Heart left ventricle (tissue), 13 donors: Measurements from ENCODE around the gene RFC2.
A peak's percentile ranks its signal among the peaks of the same experiment; 100 is the strongest.

Source experiments
- CTCF ChIP-seq, 12 donors: fragments of 200-600 bp; sonication (generic) in 4 of 12; IDR thresholded peaks; one replicate each; pipeline versions ENCODE4 v1.5.0 to v1.8.0; 2018 to 2022; ENCODE audit warnings: antibody characterized with exemption in 12 of 12, mild to moderate bottlenecking in 5 of 12
- POLR2A ChIP-seq, 2 donors: fragments of 450-650 bp; IDR thresholded peaks; one replicate each; pipeline ENCODE4 v1.6.1; 2017; ENCODE audit warnings: antibody characterized with exemption in 2 of 2, mild to moderate bottlenecking in 2 of 2, moderate library complexity in 2 of 2
- donor health status: ischemic (EF 13 %, LVEDD 7.1; RV severe dilation, severe dysfunction).
- donor health status: DM: no; HTN: yes; CAD: no.
- donor health status: DM: no; HTN: no; CAD: no.
- donor health status: ischemic (EF 25% LVEDD 6.9; RV normal size, moderate dysfunction).
- donor health status: ischemic (EF 25% LVEDD 5.7; RV mildly dilated, moderate dysfunction).
- donor health status: ischemic (EF 35%, LVEDD 5.7; RV mildly dilated, moderate dysfunction).
- donor health status: nonischemic (EF 11% LVEDD 7.7; RV severe dilation, severe dysfunction).
- donor health status: DM: yes; HTN: yes; CAD: no.
- donor health status: PGD.
- donor health status: ischemic (EF 29% LVEDD 5.4; RV normal size, mild dysfunction).
- donor health status: nonischemic (EF 23%, LVEDD 6.1; RV moderate dilation, normal function).

- no peak for TF ChIP-seq POLR2A (IDR thresholded peaks at IDR 0.05)
- TF ChIP-seq CTCF (IDR thresholded peaks at IDR 0.05), result peak; percentile 96 to 99 (median 98)
Observed at GRCh38 chr7:74206589-74207120, 47.5 kb downstream of the RFC2 start.
